HepG2 (cell line): ENCODE data around the gene RIN3. TPM values are rescaled to one million over a fixed set of nuclear protein-coding genes. Genes with fewer than 3 reads are reported as not detected.

Experiments used
- ATAC-seq: fragments of 200-7000 bp; cut with Tn5 transposase; 3 replicates; pipeline ENCODE4 v1.9.1; 2020; ENCODE audit warnings: mild to moderate bottlenecking, moderate library complexity
- BruUV-seq: library from RNA; stranded (reverse); fragments of 400-500 nt; replicated peaks from 2 replicates; lab custom pipeline; 2021; lab: Mats Ljungman, UMichigan
- CTCF ChIA-PET: fragments of 300-600 bp; formaldehyde crosslinking; extraction: SDS; loops from one replicate; lab custom pipeline; 2021; ENCODE audit warnings: low total read pairs, inconsistent platforms, low intra/inter-chr PET ratio; lab: Yijun Ruan, JAX
- POLR2A ChIA-PET: fragments of 350-600 bp; sonication (Branson Sonifier 250); formaldehyde crosslinking; loops from one replicate; lab custom pipeline; 2020; ENCODE audit warnings: antibody characterized with exemption, inconsistent platforms; lab: Yijun Ruan, JAX
- DNase-seq: peaks from one replicate; pipeline ENCODE4 v3.0.0-alpha.2; 2015; ENCODE audit warnings: low spot score
- FAIRE-seq: peaks from 3 replicates; lab custom pipeline; 2011; peaks lifted over from hg19 to GRCh38; lab: Jason Lieb, UNC
- H2AFZ ChIP-seq: one replicate; pipeline ENCODE4 v1.6.1; 2011; ENCODE audit warnings: low read length, inconsistent platforms
- H3K27ac ChIP-seq: fragments of 300-600 bp; 3 replicates; pipeline ENCODE4 v1.8.0; 2011; ENCODE audit warnings: mixed run types, mild to moderate bottlenecking, mixed read lengths, low read length, inconsistent platforms; ENCODE audit not compliant: insufficient read depth; ENCODE audit errors: extremely low read length
- H3K27me3 ChIP-seq, 2 experiments: fragments of 200-600 bp in 1 of 2; 2 replicates in 1 of 2; 3 replicates in 1 of 2; pipeline versions ENCODE4 v1.6.0 to v1.8.0; 2011; ENCODE audit warnings: low read length in 2 of 2, mild to moderate bottlenecking in 2 of 2, moderate library complexity in 2 of 2, inconsistent platforms in 1 of 2; ENCODE audit not compliant: insufficient read depth in 2 of 2, control insufficient read depth in 1 of 2
- H3K36me3 ChIP-seq, 2 experiments: fragments of 200-600 bp in 1 of 2; replicated peaks in 1 of 2; 2 replicates in 1 of 2; 3 replicates in 1 of 2; pipeline versions ENCODE4 v1.5.1 to v1.8.0; 2011; ENCODE audit warnings: low read length in 2 of 2, inconsistent platforms in 1 of 2; ENCODE audit not compliant: insufficient read depth in 2 of 2, control insufficient read depth in 1 of 2
- H3K4me1 ChIP-seq: 2 replicates; pipeline ENCODE4 v1.5.1; 2012; ENCODE audit warnings: low read length, inconsistent platforms; ENCODE audit not compliant: insufficient read depth
- H3K4me2 ChIP-seq: 2 replicates; pipeline ENCODE4 v1.6.0; 2011; ENCODE audit warnings: low read depth, low read length, inconsistent platforms
- H3K4me3 ChIP-seq, 3 experiments: fragments of 200-600 bp in 1 of 3; sonication (generic), shearing (Covaris generic) in 1 of 3; replicated peaks in 1 of 3; 2 replicates each; pipeline ENCODE4 v1.5.1; 2011 to 2016; ENCODE audit warnings: low read length in 3 of 3, inconsistent platforms in 2 of 3, low read depth in 2 of 3, mild to moderate bottlenecking in 2 of 3, control low read depth in 1 of 3, mixed read lengths in 1 of 3; ENCODE audit not compliant: insufficient read depth in 1 of 3
- H3K79me2 ChIP-seq: one replicate; pipeline ENCODE4 v1.6.1; 2011; ENCODE audit warnings: low read length, inconsistent platforms; ENCODE audit not compliant: insufficient read depth
- H3K9ac ChIP-seq: 2 replicates; pipeline ENCODE4 v1.6.0; 2011; ENCODE audit warnings: mild to moderate bottlenecking, low read depth, low read length, inconsistent platforms; ENCODE audit not compliant: insufficient read depth
- H3K9me3 ChIP-seq: 2 replicates; pipeline ENCODE4 v1.5.1; 2012; ENCODE audit warnings: mild to moderate bottlenecking, low read length
- H4K20me1 ChIP-seq: 2 replicates; pipeline ENCODE4 v1.6.0; 2011; ENCODE audit warnings: inconsistent platforms, mild to moderate bottlenecking, low read length, moderate library complexity; ENCODE audit not compliant: insufficient read depth
- DZIP1 ChIP-seq: sonication (generic); formaldehyde crosslinking; IDR thresholded peaks from 2 replicates; pipeline ENCODE4 v1.5.0; 2020; ENCODE audit warnings: mild to moderate bottlenecking, missing genetic modification reagents
- HNRNPLL ChIP-seq: fragments of 200-400 bp; formaldehyde crosslinking; IDR thresholded peaks from 2 replicates; pipeline ENCODE4 v1.6.1; 2017; ENCODE audit warnings: mild to moderate bottlenecking, low read depth, low read length; ENCODE audit not compliant: poor library complexity, severe bottlenecking
- IKZF4 ChIP-seq: sonication (generic); formaldehyde crosslinking; IDR thresholded peaks from 2 replicates; pipeline ENCODE4 v1.5.1; 2020; ENCODE audit warnings: borderline replicate concordance, mild to moderate bottlenecking, low read depth, missing genetic modification reagents; ENCODE audit errors: not compliant biosample characterization
- SMYD3 ChIP-seq: sonication (generic); formaldehyde crosslinking; IDR thresholded peaks from 2 replicates; pipeline ENCODE4 v1.8.1; 2023; ENCODE audit warnings: mild to moderate bottlenecking, missing genetic modification reagents
- U2AF2 ChIP-seq: fragments of 200-400 bp; formaldehyde crosslinking; IDR thresholded peaks from 2 replicates; pipeline ENCODE4 v1.6.1; 2017; ENCODE audit warnings: low read depth, mild to moderate bottlenecking, low read length
- ZNF235 ChIP-seq: sonication (generic); formaldehyde crosslinking; IDR thresholded peaks from 2 replicates; pipeline ENCODE4 v1.8.1; 2023; ENCODE audit warnings: mild to moderate bottlenecking, missing genetic modification reagents, borderline replicate concordance
- ZNF432 ChIP-seq: sonication (generic); formaldehyde crosslinking; IDR thresholded peaks from 2 replicates; pipeline ENCODE4 v1.5.0; 2020; ENCODE audit warnings: missing genetic modification reagents, mild to moderate bottlenecking, borderline replicate concordance
- ZNF607 ChIP-seq: sonication (generic); formaldehyde crosslinking; IDR thresholded peaks from 2 replicates; pipeline ENCODE4 v1.5.1; 2020; ENCODE audit warnings: missing genetic modification reagents, mild to moderate bottlenecking, borderline replicate concordance
- WGBS: methylation state at CpG from one replicate; pipeline ENCODE4 v1.1.6; 2017; ENCODE audit warnings: low lambda C conversion rate; 5-methylcytosine and 5-hydroxymethylcytosine counted together
- in situ Hi-C: cut with HindIII; loops from 2 replicates; pipeline ENCODE4 v1.10.0; 2017; ENCODE audit warnings: low pct_unique_long_range_greater_than_20kb; ENCODE audit not compliant: extremely low pct_ligation_motif_present
- intact Hi-C: fragments of 100-400 bp; cut with micrococcal nuclease; formaldehyde crosslinking; loops from one replicate; pipeline ENCODE4 v1.10.0; 2022; ENCODE audit not compliant: unreplicated experiment
- polyA plus RNA-seq, 8 experiments: library from polyadenylated mRNA; depleted of rRNA in 3 of 8; stranded (reverse) in 7 of 8; unstranded in 1 of 8; fragments of >200 nt; fragmentation: Illumina TruSeq in 4 of 8; extraction: Trizol in 4 of 8; gene quantifications; 2 replicates each; pipeline versions ENCODE4 v1.2.1 to v1.2.3, GENCODE V29; 2011 to 2016; ENCODE audit warnings: low read depth in 4 of 8, missing spikeins in 1 of 8, mixed read lengths in 1 of 8; ENCODE audit not compliant: insufficient read depth in 1 of 8
- total RNA-seq, 5 experiments: library from RNA; depleted of rRNA; stranded (reverse); fragments of >200 nt; fragmentation: Illumina TruSeq; extraction: Trizol; gene quantifications; 2 replicates each; pipeline ENCODE4 v1.2.3, GENCODE V29; 2016; ENCODE audit warnings: low read depth in 1 of 5
- TF ChIP-seq, protein P1 (sequence below): fragments of 450-650 bp; IDR thresholded peaks from 2 replicates; pipeline ENCODE4 v1.6.1; 2016
- TF ChIP-seq, protein P2 (sequence below): IDR thresholded peaks from 2 replicates; pipeline ENCODE4 v1.6.1; 2016; ENCODE audit warnings: mild to moderate bottlenecking, missing biosample characterization, missing genetic modification reagents

RIN3 gene
- total and polyA plus RNA-seq, 2 of the 13 experiments (the other 11 are each of a cell fraction or from before 2014, with no cell fraction given), result 2.3 to 3.6 TPM

- Histone ChIP-seq H3K9me3 (no peaks in the 10 kb centered on the region), H3K36me3 (peaks cover 2 to 15% of the 10 kb centered on the region in 2 experiments; a peak in 4 of 5 replicates), H3K4me2 (no peak overlapping the region), H3K27me3 (no peaks in the 10 kb centered on the region; a peak in 1 of 5 replicates), H3K27ac (no peak overlapping the region), H3K9ac (no peak overlapping the region), H3K4me1 (no peaks in the 10 kb centered on the region), H4K20me1 (no peaks in the 10 kb centered on the region), H3K79me2 (no peaks in the 10 kb centered on the region), H2AFZ (no peak overlapping the region), H3K4me3 (no peak overlapping the region)
- POLR2A ChIA-PET, result no interaction called here
- FAIRE-seq (no peak), DNase-seq (no peak), ATAC-seq (no peak)
- intact Hi-C loops (no loop called here), in situ Hi-C loops (no loop called here)
- 96% methylated on average over 13 of the region's 13 CpGs for WGBS
- TF ChIP-seq IKZF4 (CRISPR knock-in tag), result no peak
- TF ChIP-seq, protein P1, sequence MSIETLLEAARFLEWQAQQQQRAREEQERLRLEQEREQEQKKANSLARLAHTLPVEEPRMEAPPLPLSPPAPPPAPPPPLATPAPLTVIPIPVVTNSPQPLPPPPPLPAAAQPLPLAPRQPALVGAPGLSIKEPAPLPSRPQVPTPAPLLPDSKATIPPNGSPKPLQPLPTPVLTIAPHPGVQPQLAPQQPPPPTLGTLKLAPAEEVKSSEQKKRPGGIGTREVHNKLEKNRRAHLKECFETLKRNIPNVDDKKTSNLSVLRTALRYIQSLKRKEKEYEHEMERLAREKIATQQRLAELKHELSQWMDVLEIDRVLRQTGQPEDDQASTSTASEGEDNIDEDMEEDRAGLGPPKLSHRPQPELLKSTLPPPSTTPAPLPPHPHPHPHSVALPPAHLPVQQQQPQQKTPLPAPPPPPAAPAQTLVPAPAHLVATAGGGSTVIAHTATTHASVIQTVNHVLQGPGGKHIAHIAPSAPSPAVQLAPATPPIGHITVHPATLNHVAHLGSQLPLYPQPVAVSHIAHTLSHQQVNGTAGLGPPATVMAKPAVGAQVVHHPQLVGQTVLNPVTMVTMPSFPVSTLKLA, result 0 out of 2 replicates have a peak, but pooled peaks have one; percentile 28
- TSS peak; percentile 34 for BruUV-seq
- CTCF ChIA-PET, result no interaction called here
Observed at GRCh38 chr14:92645841-92646478, 132.4 kb downstream of the RIN3 start.

DNA sequence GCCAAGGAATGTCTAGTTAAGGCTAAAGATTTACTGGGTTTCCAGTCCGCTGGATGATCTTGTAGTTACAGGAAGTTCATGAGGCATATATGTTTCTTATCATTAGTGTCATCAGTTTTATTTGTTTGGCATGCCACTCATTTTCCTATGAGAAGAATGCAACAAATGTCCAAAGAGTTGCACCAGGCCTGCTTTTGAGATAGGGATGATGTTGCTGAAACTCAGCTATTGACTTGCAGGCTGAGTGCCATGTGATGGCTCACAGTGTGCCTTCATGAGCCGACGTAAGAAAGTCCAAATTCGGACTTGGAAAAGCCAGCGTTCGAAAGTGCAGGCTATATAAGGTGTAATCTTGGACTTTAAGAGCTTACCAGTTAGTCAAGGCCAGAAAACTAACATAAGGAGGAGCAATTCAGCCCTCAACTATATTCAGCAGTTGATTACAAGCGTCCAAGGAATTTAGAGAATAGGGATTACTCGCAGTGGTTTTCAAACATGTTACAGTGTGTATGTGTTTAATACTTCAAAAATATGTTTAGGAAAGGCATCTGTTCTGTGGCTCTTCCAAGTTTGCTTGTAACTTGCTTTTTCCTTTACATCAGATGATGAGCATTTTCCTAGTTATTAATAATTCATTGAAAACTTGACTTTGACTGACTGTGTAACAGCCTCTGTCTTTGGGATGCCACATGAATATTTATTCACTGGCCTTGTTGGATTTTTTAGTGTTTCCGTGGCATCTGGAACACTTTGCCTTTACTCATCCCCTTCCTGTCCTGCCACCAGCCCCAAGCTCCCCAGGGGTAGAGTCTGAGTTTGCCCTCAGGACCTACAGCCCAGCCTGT is 133.6 kb downstream of the RIN3 start:
- 95% methylated on average over 9 of the region's 9 CpGs for WGBS
- Histone ChIP-seq H3K9me3 (no peaks in the 10 kb centered on the region), H3K4me1 (no peaks in the 10 kb centered on the region), H3K36me3 (peaks cover 2 to 10% of the 10 kb centered on the region in 2 experiments; a peak in 4 of 5 replicates), H3K4me2 (no peak overlapping the region), H3K9ac (no peak overlapping the region), H3K4me3 (no peak overlapping the region), H3K27ac (no peak overlapping the region), H4K20me1 (no peaks in the 10 kb centered on the region), H3K27me3 (no peaks in the 10 kb centered on the region; a peak in 1 of 5 replicates), H2AFZ (no peak overlapping the region), H3K79me2 (no peaks in the 10 kb centered on the region)
- FAIRE-seq (no peak), ATAC-seq (no peak), DNase-seq (no peak)
- POLR2A ChIA-PET, result no interaction called here
- intact Hi-C loops (no loop called here), in situ Hi-C loops (no loop called here)
- TF ChIP-seq ZNF235 (CRISPR knock-in tag) (no peak), ZNF432 (CRISPR knock-in tag) (no peak), HNRNPLL (no peak), U2AF2 (no peak), DZIP1 (no peak), SMYD3 (CRISPR knock-in tag) (no peak), ZNF607 (CRISPR knock-in tag) (no peak)
- TF ChIP-seq, protein P2, sequence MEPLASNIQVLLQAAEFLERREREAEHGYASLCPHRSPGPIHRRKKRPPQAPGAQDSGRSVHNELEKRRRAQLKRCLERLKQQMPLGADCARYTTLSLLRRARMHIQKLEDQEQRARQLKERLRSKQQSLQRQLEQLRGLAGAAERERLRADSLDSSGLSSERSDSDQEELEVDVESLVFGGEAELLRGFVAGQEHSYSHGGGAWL (CRISPR knock-in tag), result no peak
- no TSS peak for BruUV-seq
- CTCF ChIA-PET, result no interaction called here
